Transverse colon (tissue), 3 donors: Measurements from ENCODE around the gene PTPRD.

Source experiments
- CTCF ChIP-seq, 5 experiments: fragments of 200-600 bp in 3 of 5; fragments of 450-650 bp in 2 of 5; sonication (generic) in 3 of 5; IDR thresholded peaks; 1 replicate in 2 of 5; 2 replicates in 3 of 5; pipeline ENCODE4 v1.5.1; 2016 to 2017; ENCODE audit warnings: antibody characterized with exemption in 5 of 5, inconsistent platforms in 3 of 5, mild to moderate bottlenecking in 2 of 5, moderate library complexity in 1 of 5
- EP300 ChIP-seq: sonication (generic); formaldehyde crosslinking; IDR thresholded peaks from one replicate; pipeline ENCODE4 v1.6.1; 2017; ENCODE audit warnings: antibody characterized with exemption, low read depth

- TF ChIP-seq EP300 (no peak), CTCF (IDR thresholded peaks at IDR 0.05) (no peak)
Measured at GRCh38 chr9:10228082-10228481, 384.7 kb downstream of the PTPRD start.
